HEK293 (cell line): ENCODE measurements around the gene DDX27.

Experiments used
- GLI2 ChIP-seq: fragments of 450-650 bp; formaldehyde crosslinking; IDR thresholded peaks from 2 replicates; pipeline ENCODE4; 2017; ENCODE audit warnings: missing biosample characterization, missing genetic modification characterization, low read depth, borderline replicate concordance
- GLI4 ChIP-seq: fragments of 450-650 bp; formaldehyde crosslinking; IDR thresholded peaks from 2 replicates; pipeline ENCODE4 v1.5.1; 2016; ENCODE audit warnings: missing biosample characterization, missing genetic modification characterization
- MEIS1 ChIP-seq: sonication (generic); formaldehyde crosslinking; IDR thresholded peaks from 2 replicates; pipeline ENCODE4 v1.8.1; 2022; ENCODE audit warnings: missing genetic modification reagents, mild to moderate bottlenecking, borderline replicate concordance
- REPIN1 ChIP-seq: fragments of 450-650 bp; formaldehyde crosslinking; IDR thresholded peaks from 2 replicates; pipeline ENCODE4 v1.5.1; 2017; ENCODE audit warnings: missing biosample characterization, missing genetic modification characterization, low read depth
- SALL2 ChIP-seq: fragments of 450-650 bp; formaldehyde crosslinking; IDR thresholded peaks from 2 replicates; pipeline ENCODE4 v1.5.0; 2017; ENCODE audit warnings: missing biosample characterization, mild to moderate bottlenecking, missing genetic modification characterization, borderline replicate concordance
- ZBTB7A ChIP-seq: fragments of 450-650 bp; formaldehyde crosslinking; IDR thresholded peaks from 2 replicates; pipeline ENCODE4 v1.5.1; 2016; ENCODE audit warnings: low read depth, missing biosample characterization, missing genetic modification characterization
- ZIC2 ChIP-seq: fragments of 450-650 bp; formaldehyde crosslinking; IDR thresholded peaks from 2 replicates; pipeline ENCODE4 v1.5.1; 2016; ENCODE audit warnings: missing biosample characterization, missing genetic modification characterization
- ZNF132 ChIP-seq: fragments of 450-650 bp; formaldehyde crosslinking; IDR thresholded peaks from 2 replicates; pipeline ENCODE4 v1.5.1; 2017; ENCODE audit warnings: missing biosample characterization, missing genetic modification characterization, borderline replicate concordance
- ZNF133 ChIP-seq: fragments of 450-650 bp; formaldehyde crosslinking; IDR thresholded peaks from 2 replicates; pipeline ENCODE4 v1.5.1; 2016; ENCODE audit warnings: missing biosample characterization, missing genetic modification characterization
- ZNF341 ChIP-seq: fragments of 450-650 bp; formaldehyde crosslinking; IDR thresholded peaks from 2 replicates; pipeline ENCODE4; 2016; ENCODE audit warnings: low read depth, missing biosample characterization, missing genetic modification characterization
- ZNF530 ChIP-seq: fragments of 450-650 bp; formaldehyde crosslinking; IDR thresholded peaks from 2 replicates; pipeline ENCODE4 v1.5.1; 2016; ENCODE audit warnings: low read depth, missing biosample characterization, missing genetic modification characterization
- ZNF596 ChIP-seq: fragments of 450-650 bp; IDR thresholded peaks from 2 replicates; pipeline ENCODE4 v1.5.0; 2018; ENCODE audit warnings: missing biosample characterization, mild to moderate bottlenecking, missing genetic modification characterization, moderate library complexity
- ZNF600 ChIP-seq: fragments of 450-650 bp; formaldehyde crosslinking; IDR thresholded peaks from 2 replicates; pipeline ENCODE4 v1.5.1; 2016; ENCODE audit warnings: missing biosample characterization, missing genetic modification characterization
- ZSCAN16 ChIP-seq: fragments of 450-650 bp; formaldehyde crosslinking; IDR thresholded peaks from 2 replicates; pipeline ENCODE4 v1.5.1; 2016; ENCODE audit warnings: missing biosample characterization, missing genetic modification characterization
- TF ChIP-seq, protein P1 (sequence below): fragments of 450-650 bp; formaldehyde crosslinking; IDR thresholded peaks from 2 replicates; pipeline ENCODE4 v1.5.1; 2016; ENCODE audit warnings: missing biosample characterization, missing genetic modification characterization
- TF ChIP-seq, protein P2 (sequence below): fragments of 450-650 bp; formaldehyde crosslinking; IDR thresholded peaks from 2 replicates; pipeline ENCODE4 v1.5.1; 2016; ENCODE audit warnings: missing biosample characterization, missing genetic modification characterization
- TF ChIP-seq, protein P3 (sequence below): fragments of 450-650 bp; formaldehyde crosslinking; IDR thresholded peaks from 2 replicates; pipeline ENCODE4 v1.5.1; 2017; ENCODE audit warnings: missing biosample characterization, missing genetic modification characterization
- TF ChIP-seq, protein P4 (sequence below): fragments of 450-650 bp; formaldehyde crosslinking; IDR thresholded peaks from 2 replicates; pipeline ENCODE4 v1.5.1; 2017; ENCODE audit warnings: missing biosample characterization, missing genetic modification characterization
- TF ChIP-seq, protein P5 (sequence below): fragments of 450-650 bp; formaldehyde crosslinking; conservative IDR thresholded peaks from 2 replicates; pipeline ENCODE4 v1.5.1; 2016; ENCODE audit warnings: low read depth, missing biosample characterization, missing genetic modification characterization
- TF ChIP-seq, protein P6 (sequence below): fragments of 450-650 bp; formaldehyde crosslinking; IDR thresholded peaks from 2 replicates; pipeline ENCODE4 v1.5.1; 2017; ENCODE audit warnings: missing biosample characterization, missing genetic modification characterization
- TF ChIP-seq, protein P7 (sequence below): fragments of 450-650 bp; formaldehyde crosslinking; IDR thresholded peaks from 2 replicates; pipeline ENCODE4 v1.5.1; 2016; ENCODE audit warnings: missing biosample characterization, missing genetic modification characterization

DDX27 gene

DNA sequence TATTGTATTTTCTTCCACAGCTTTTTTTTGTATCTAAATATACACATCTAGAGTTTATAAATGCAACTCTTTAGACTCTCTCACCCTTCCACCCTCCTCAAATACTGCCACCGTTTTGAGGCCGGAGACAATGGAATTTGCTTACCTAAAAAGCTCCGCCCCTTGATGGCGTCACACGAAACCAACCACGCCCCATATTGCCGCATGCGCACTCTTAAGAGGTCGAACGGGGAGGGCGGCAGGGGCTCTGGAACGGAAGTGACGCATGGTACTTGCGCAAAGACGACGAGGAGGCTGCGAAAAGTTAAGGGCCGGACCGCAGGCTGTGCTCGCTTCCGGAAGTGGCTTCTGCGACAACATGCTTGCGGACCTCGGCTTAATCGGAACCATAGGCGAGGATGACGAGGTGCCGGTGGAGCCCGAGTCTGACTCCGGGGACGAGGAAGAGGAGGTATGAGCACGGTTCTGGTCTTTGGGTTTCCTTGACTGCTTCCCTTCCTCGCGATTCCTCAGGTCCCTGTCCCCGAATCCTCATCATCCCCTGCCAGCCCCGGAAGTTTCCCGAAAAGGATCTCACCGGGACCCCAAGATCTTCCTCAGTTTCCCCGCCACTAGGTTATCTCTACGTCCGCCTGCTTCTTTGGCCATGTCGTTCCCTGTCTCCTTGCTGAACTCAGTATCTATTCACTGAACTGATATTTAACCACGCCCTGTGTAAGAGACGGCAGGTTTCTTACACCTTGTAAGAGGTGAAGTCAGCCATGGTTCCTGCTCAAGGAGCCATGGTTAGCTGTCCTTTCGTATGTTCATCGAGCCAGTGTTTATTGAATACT is at the start of gene DDX27 (continued):
- TF ChIP-seq ZBTB7A (tag by site-specific recombination) (no peak), GLI2 (tag by site-specific recombination) (no peak), GLI4 (tag by site-specific recombination) (no peak), ZNF530 (tag by site-specific recombination) (no peak), ZNF132 (tag by site-specific recombination) (no peak), ZIC2 (tag by site-specific recombination) (no peak), ZNF600 (tag by site-specific recombination) (no peak), ZNF133 (tag by site-specific recombination) (no peak), REPIN1 (no peak), MEIS1 (CRISPR knock-in tag) (no peak), ZNF341 (tag by site-specific recombination) (no peak; the same call in 1 of the 2 replicates), SALL2 (tag by site-specific recombination) (no peak), ZNF596 (no peak), ZSCAN16 (no peak)
- TF ChIP-seq, protein P1, sequence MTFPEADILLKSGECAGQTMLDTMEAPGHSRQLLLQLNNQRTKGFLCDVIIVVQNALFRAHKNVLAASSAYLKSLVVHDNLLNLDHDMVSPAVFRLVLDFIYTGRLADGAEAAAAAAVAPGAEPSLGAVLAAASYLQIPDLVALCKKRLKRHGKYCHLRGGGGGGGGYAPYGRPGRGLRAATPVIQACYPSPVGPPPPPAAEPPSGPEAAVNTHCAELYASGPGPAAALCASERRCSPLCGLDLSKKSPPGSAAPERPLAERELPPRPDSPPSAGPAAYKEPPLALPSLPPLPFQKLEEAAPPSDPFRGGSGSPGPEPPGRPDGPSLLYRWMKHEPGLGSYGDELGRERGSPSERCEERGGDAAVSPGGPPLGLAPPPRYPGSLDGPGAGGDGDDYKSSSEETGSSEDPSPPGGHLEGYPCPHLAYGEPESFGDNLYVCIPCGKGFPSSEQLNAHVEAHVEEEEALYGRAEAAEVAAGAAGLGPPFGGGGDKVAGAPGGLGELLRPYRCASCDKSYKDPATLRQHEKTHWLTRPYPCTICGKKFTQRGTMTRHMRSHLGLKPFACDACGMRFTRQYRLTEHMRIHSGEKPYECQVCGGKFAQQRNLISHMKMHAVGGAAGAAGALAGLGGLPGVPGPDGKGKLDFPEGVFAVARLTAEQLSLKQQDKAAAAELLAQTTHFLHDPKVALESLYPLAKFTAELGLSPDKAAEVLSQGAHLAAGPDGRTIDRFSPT, result no peak
- TF ChIP-seq, protein P2, sequence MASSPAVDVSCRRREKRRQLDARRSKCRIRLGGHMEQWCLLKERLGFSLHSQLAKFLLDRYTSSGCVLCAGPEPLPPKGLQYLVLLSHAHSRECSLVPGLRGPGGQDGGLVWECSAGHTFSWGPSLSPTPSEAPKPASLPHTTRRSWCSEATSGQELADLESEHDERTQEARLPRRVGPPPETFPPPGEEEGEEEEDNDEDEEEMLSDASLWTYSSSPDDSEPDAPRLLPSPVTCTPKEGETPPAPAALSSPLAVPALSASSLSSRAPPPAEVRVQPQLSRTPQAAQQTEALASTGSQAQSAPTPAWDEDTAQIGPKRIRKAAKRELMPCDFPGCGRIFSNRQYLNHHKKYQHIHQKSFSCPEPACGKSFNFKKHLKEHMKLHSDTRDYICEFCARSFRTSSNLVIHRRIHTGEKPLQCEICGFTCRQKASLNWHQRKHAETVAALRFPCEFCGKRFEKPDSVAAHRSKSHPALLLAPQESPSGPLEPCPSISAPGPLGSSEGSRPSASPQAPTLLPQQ (tag by site-specific recombination), result no peak
- TF ChIP-seq, protein P3, sequence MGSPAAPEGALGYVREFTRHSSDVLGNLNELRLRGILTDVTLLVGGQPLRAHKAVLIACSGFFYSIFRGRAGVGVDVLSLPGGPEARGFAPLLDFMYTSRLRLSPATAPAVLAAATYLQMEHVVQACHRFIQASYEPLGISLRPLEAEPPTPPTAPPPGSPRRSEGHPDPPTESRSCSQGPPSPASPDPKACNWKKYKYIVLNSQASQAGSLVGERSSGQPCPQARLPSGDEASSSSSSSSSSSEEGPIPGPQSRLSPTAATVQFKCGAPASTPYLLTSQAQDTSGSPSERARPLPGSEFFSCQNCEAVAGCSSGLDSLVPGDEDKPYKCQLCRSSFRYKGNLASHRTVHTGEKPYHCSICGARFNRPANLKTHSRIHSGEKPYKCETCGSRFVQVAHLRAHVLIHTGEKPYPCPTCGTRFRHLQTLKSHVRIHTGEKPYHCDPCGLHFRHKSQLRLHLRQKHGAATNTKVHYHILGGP, result no peak
- TF ChIP-seq, protein P4, sequence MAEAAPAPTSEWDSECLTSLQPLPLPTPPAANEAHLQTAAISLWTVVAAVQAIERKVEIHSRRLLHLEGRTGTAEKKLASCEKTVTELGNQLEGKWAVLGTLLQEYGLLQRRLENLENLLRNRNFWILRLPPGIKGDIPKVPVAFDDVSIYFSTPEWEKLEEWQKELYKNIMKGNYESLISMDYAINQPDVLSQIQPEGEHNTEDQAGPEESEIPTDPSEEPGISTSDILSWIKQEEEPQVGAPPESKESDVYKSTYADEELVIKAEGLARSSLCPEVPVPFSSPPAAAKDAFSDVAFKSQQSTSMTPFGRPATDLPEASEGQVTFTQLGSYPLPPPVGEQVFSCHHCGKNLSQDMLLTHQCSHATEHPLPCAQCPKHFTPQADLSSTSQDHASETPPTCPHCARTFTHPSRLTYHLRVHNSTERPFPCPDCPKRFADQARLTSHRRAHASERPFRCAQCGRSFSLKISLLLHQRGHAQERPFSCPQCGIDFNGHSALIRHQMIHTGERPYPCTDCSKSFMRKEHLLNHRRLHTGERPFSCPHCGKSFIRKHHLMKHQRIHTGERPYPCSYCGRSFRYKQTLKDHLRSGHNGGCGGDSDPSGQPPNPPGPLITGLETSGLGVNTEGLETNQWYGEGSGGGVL (tag by site-specific recombination), result no peak
- TF ChIP-seq, protein P5, sequence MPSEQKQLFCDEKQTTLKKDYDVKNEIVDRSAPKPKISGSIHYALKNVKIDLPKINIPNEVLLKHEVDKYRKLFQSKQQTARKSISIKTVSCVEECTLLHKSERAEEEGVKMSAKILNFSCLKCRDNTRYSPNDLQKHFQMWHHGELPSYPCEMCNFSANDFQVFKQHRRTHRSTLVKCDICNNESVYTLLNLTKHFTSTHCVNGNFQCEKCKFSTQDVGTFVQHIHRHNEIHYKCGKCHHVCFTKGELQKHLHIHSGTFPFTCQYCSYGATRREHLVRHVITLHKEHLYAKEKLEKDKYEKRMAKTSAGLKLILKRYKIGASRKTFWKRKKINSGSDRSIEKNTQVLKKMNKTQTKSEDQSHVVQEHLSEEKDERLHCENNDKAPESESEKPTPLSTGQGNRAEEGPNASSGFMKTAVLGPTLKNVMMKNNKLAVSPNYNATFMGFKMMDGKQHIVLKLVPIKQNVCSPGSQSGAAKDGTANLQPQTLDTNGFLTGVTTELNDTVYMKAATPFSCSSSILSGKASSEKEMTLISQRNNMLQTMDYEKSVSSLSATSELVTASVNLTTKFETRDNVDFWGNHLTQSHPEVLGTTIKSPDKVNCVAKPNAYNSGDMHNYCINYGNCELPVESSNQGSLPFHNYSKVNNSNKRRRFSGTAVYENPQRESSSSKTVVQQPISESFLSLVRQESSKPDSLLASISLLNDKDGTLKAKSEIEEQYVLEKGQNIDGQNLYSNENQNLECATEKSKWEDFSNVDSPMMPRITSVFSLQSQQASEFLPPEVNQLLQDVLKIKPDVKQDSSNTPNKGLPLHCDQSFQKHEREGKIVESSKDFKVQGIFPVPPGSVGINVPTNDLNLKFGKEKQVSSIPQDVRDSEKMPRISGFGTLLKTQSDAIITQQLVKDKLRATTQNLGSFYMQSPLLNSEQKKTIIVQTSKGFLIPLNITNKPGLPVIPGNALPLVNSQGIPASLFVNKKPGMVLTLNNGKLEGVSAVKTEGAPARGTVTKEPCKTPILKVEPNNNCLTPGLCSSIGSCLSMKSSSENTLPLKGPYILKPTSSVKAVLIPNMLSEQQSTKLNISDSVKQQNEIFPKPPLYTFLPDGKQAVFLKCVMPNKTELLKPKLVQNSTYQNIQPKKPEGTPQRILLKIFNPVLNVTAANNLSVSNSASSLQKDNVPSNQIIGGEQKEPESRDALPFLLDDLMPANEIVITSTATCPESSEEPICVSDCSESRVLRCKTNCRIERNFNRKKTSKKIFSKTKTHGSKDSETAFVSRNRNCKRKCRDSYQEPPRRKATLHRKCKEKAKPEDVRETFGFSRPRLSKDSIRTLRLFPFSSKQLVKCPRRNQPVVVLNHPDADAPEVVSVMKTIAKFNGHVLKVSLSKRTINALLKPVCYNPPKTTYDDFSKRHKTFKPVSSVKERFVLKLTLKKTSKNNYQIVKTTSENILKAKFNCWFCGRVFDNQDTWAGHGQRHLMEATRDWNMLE (tag by site-specific recombination), result peak; percentile 58; the same call in 1 of the 2 replicates
- TF ChIP-seq, protein P6, sequence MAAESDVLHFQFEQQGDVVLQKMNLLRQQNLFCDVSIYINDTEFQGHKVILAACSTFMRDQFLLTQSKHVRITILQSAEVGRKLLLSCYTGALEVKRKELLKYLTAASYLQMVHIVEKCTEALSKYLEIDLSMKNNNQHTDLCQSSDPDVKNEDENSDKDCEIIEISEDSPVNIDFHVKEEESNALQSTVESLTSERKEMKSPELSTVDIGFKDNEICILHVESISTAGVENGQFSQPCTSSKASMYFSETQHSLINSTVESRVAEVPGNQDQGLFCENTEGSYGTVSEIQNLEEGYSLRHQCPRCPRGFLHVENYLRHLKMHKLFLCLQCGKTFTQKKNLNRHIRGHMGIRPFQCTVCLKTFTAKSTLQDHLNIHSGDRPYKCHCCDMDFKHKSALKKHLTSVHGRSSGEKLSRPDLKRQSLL (tag by site-specific recombination), result no peak
- TF ChIP-seq, protein P7, sequence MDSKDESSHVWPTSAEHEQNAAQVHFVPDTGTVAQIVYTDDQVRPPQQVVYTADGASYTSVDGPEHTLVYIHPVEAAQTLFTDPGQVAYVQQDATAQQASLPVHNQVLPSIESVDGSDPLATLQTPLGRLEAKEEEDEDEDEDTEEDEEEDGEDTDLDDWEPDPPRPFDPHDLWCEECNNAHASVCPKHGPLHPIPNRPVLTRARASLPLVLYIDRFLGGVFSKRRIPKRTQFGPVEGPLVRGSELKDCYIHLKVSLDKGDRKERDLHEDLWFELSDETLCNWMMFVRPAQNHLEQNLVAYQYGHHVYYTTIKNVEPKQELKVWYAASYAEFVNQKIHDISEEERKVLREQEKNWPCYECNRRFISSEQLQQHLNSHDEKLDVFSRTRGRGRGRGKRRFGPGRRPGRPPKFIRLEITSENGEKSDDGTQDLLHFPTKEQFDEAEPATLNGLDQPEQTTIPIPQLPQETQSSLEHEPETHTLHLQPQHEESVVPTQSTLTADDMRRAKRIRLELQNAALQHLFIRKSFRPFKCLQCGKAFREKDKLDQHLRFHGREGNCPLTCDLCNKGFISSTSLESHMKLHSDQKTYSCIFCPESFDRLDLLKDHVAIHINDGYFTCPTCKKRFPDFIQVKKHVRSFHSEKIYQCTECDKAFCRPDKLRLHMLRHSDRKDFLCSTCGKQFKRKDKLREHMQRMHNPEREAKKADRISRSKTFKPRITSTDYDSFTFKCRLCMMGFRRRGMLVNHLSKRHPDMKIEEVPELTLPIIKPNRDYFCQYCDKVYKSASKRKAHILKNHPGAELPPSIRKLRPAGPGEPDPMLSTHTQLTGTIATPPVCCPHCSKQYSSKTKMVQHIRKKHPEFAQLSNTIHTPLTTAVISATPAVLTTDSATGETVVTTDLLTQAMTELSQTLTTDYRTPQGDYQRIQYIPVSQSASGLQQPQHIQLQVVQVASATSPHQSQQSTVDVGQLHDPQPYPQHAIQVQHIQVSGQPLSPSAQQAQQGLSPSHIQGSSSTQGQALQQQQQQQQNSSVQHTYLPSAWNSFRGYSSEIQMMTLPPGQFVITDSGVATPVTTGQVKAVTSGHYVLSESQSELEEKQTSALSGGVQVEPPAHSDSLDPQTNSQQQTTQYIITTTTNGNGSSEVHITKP (tag by site-specific recombination), result no peak
